ENCODE data around the gene ELMOD1. TPM values are rescaled to one million over a fixed set of nuclear protein-coding genes. Genes with fewer than 3 reads are reported as not detected.

Gene ELMOD1
- total RNA-seq, 4 donors from 2014 or later: not detected

DNA sequence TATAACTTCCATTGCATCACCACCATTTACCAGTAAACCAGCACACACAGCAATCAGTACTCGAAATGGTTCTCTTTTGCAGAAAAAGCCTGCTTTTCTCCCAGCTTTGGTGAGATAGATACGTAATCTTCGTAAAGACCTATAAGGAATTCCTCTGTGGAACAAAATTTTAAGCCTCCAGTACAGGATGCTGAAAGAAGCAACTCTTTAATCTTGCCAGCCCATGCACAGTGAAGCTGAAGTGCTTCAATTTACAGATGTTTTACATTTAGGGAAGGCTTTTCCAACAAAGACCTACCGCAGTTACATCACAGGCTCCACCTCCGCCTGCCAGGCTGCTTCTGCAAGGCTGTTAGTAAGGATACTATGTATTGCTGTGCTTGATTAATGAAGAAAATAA lies 1.9 kb downstream of the ELMOD1 start:
- no peak for TF ChIP-seq CTCF (IDR thresholded peaks at IDR 0.05; ENCODE audit: low read depth)

- no peak for TF ChIP-seq CTCF (IDR thresholded peaks at IDR 0.05; ENCODE audit: low read depth)
These were observed 3.0 kb downstream of the ELMOD1 start for GRCh38 chr11:107593951-107594350.

GRCh38 chr11:107594736-107595135 lies 3.8 kb downstream of the ELMOD1 start:
- no peak for TF ChIP-seq CTCF (IDR thresholded peaks at IDR 0.05; ENCODE audit: low read depth)

DNA sequence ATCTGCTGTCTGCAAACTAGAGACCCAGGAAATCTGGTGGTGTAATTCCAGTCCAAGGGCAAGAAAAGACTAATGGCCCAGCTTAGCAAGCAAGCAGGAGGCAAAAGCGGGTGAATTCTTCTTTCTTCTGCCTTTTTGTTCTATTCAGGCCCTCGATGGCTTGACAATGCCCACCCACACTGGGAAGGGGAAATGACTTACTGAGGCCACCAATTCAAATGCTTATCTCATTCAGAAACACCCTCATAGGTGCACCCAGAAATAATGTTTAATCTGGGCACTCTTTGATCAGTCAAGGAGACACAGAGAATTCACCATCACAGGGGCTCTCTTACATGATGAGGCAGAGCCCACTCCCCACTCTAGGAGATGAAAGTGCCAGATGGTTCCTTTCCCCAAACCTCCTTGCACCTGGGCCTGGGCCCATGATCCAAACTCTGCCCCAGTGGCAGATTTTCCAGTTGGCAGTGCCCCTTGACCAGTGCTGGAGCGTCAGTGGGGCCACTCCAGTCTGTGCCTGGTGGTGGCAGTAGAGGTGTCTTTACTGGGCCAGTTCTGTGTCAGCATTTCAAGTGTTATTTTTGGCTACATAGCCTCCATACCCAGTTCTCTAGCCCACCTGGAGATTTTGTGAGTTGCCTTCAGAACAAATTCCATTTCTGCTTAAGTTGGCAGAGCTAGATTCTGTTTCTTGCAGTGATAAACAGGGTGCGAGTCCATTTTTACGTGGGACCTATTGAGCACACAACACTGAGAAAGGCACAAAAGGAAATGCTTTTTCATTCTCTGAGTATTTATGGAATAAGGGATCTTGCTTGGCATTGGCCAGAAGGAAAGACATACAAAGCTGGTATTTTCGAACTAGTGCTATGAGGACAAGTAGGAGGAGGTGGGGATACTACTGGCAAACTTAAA lies 7.5 kb downstream of the ELMOD1 start:
- no peak for TF ChIP-seq CTCF (IDR thresholded peaks at IDR 0.05; ENCODE audit: low read depth)

- TF ChIP-seq CTCF (IDR thresholded peaks at IDR 0.05; ENCODE audit: low read depth): no peak
These were observed 14.4 kb downstream of the ELMOD1 start for GRCh38 chr11:107605061-107606006.

GRCh38 chr11:107606141-107606540 lies 15.2 kb downstream of the ELMOD1 start:
- no peak for TF ChIP-seq CTCF (IDR thresholded peaks at IDR 0.05; ENCODE audit: low read depth)

DNA sequence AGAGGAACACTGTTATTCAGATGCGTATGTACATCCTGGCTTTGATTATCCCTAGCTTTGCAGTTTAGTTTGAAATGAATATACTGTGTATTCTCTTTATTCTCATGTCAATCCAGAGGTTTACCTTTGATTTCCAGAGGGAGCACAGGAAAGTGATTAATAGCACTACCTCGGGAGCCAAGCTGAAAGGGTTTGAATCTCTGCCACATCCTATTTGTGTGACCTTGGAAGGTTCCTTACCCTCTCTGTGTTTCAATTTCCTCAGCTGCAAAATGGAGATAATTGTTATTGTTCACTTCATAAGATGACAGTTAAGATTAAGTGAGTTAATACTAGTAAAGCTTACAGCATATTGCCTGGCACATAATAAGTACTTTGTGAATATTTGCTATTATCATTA lies 17.9 kb downstream of the ELMOD1 start:
- no peak for TF ChIP-seq CTCF (IDR thresholded peaks at IDR 0.05; ENCODE audit: low read depth)
